HepG2 (cell line): ENCODE measurements around the gene PRPSAP1. TPM values are rescaled to one million over a fixed set of nuclear protein-coding genes. Genes with fewer than 3 reads are reported as not detected.

Source experiments
- ATF7-NPFF ChIP-seq: sonication (generic); formaldehyde crosslinking; IDR thresholded peaks from 2 replicates; pipeline ENCODE4 v1.8.1; 2023; ENCODE audit warnings: mild to moderate bottlenecking, low read depth, missing genetic modification reagents, moderate library complexity
- DNMT1 ChIP-seq: sonication (generic); formaldehyde crosslinking; IDR thresholded peaks from 2 replicates; pipeline ENCODE4 v1.5.1; 2020; ENCODE audit warnings: mild to moderate bottlenecking, missing genetic modification reagents
- GMEB2 ChIP-seq: IDR thresholded peaks from 2 replicates; pipeline ENCODE4 v1.6.1; 2016; ENCODE audit warnings: missing biosample characterization, missing genetic modification reagents, low read depth
- HMG20A ChIP-seq: IDR thresholded peaks from 2 replicates; pipeline ENCODE4 v1.6.1; 2016; ENCODE audit warnings: borderline replicate concordance
- HNRNPK ChIP-seq: fragments of 200-400 bp; formaldehyde crosslinking; IDR thresholded peaks from 2 replicates; pipeline ENCODE4 v1.6.1; 2018; ENCODE audit warnings: low read length, low read depth, moderate library complexity, mild to moderate bottlenecking; ENCODE audit not compliant: poor library complexity, severe bottlenecking
- HNRNPLL ChIP-seq: fragments of 200-400 bp; formaldehyde crosslinking; IDR thresholded peaks from 2 replicates; pipeline ENCODE4 v1.6.1; 2017; ENCODE audit warnings: mild to moderate bottlenecking, low read depth, low read length; ENCODE audit not compliant: poor library complexity, severe bottlenecking
- KMT2B ChIP-seq: IDR thresholded peaks from 2 replicates; pipeline ENCODE4 v1.6.1; 2016; ENCODE audit warnings: missing genetic modification reagents, missing compliant biosample characterization
- NFE2 ChIP-seq: sonication (generic); formaldehyde crosslinking; IDR thresholded peaks from 2 replicates; pipeline ENCODE4 v1.4.0; 2020; ENCODE audit warnings: missing genetic modification reagents
- NRL ChIP-seq: sonication (generic); formaldehyde crosslinking; IDR thresholded peaks from 2 replicates; pipeline ENCODE4 v1.5.0; 2020; ENCODE audit warnings: missing genetic modification reagents, mild to moderate bottlenecking, moderate library complexity, borderline replicate concordance
- POLR2AphosphoS2 ChIP-seq: IDR thresholded peaks from 2 replicates; pipeline ENCODE4 v1.6.1; 2011; ENCODE audit warnings: low read depth, low read length, improper control_type of control experiment
- POLR2G ChIP-seq: fragments of 200-400 bp; formaldehyde crosslinking; IDR thresholded peaks from 2 replicates; pipeline ENCODE4 v1.6.1; 2018; ENCODE audit warnings: mild to moderate bottlenecking, low read depth, low read length, moderate library complexity
- SIX1 ChIP-seq: sonication (generic); formaldehyde crosslinking; IDR thresholded peaks from 2 replicates; pipeline ENCODE4 v1.4.0; 2020; ENCODE audit warnings: missing genetic modification reagents, borderline replicate concordance
- TAF15 ChIP-seq: fragments of 200-400 bp; formaldehyde crosslinking; IDR thresholded peaks from one replicate; pipeline ENCODE4 v1.6.1; 2018; ENCODE audit warnings: mild to moderate bottlenecking, low read depth, low read length; ENCODE audit not compliant: poor library complexity, severe bottlenecking
- TCF12 ChIP-seq, 2 experiments: fragments of 450-650 bp in 1 of 2; sonication (generic) in 1 of 2; formaldehyde crosslinking in 1 of 2; IDR thresholded peaks; 2 replicates each; pipeline versions ENCODE4 v1.6.1 to v1.8.0; 2017 to 2022; ENCODE audit warnings: antibody characterized with exemption in 1 of 2, mild to moderate bottlenecking in 1 of 2, missing genetic modification reagents in 1 of 2, moderate library complexity in 1 of 2
- THAP11 ChIP-seq: IDR thresholded peaks from 2 replicates; pipeline ENCODE4 v1.6.1; 2016; ENCODE audit warnings: missing biosample characterization, missing genetic modification reagents
- TRIM24 ChIP-seq: sonication (generic); formaldehyde crosslinking; IDR thresholded peaks from 2 replicates; pipeline ENCODE4 v1.8.0; 2022; ENCODE audit warnings: mild to moderate bottlenecking, missing genetic modification reagents
- ZNF230 ChIP-seq: sonication (generic); formaldehyde crosslinking; IDR thresholded peaks from 2 replicates; pipeline ENCODE4 v1.4.0; 2020; ENCODE audit warnings: mild to moderate bottlenecking, missing genetic modification reagents
- ZNF256 ChIP-seq: sonication (generic); formaldehyde crosslinking; conservative IDR thresholded peaks from 2 replicates; pipeline ENCODE4 v1.4.0; 2020; ENCODE audit warnings: missing genetic modification reagents
- ZNF329 ChIP-seq: sonication (generic); formaldehyde crosslinking; IDR thresholded peaks from 2 replicates; pipeline ENCODE4 v1.9.0; 2021; ENCODE audit warnings: low read depth, mild to moderate bottlenecking, missing genetic modification reagents
- ZNF343 ChIP-seq: sonication (generic); formaldehyde crosslinking; IDR thresholded peaks from 2 replicates; pipeline ENCODE4 v1.4.0; 2020; ENCODE audit warnings: mild to moderate bottlenecking, missing genetic modification reagents
- ZNF430 ChIP-seq: sonication (generic); formaldehyde crosslinking; IDR thresholded peaks from 2 replicates; pipeline ENCODE4 v1.9.0; 2021; ENCODE audit warnings: mild to moderate bottlenecking, missing genetic modification reagents
- ZNF468 ChIP-seq: sonication (generic); formaldehyde crosslinking; IDR thresholded peaks from 2 replicates; pipeline ENCODE4 v1.8.0; 2022; ENCODE audit warnings: mild to moderate bottlenecking, moderate library complexity, missing genetic modification reagents
- ZNF510 ChIP-seq: sonication (generic); formaldehyde crosslinking; IDR thresholded peaks from 2 replicates; pipeline ENCODE4 v1.4.0; 2020; ENCODE audit warnings: low read depth, mild to moderate bottlenecking, missing genetic modification reagents
- ZNF558 ChIP-seq: sonication (generic); formaldehyde crosslinking; IDR thresholded peaks from 2 replicates; pipeline ENCODE4 v1.9.0; 2022; ENCODE audit warnings: mild to moderate bottlenecking, missing genetic modification reagents, borderline replicate concordance
- ZNF792 ChIP-seq: IDR thresholded peaks from 2 replicates; pipeline ENCODE4 v1.6.1; 2016
- ZNF879 ChIP-seq: sonication (generic); formaldehyde crosslinking; IDR thresholded peaks from 2 replicates; pipeline ENCODE4 v1.8.1; 2023; ENCODE audit warnings: missing genetic modification reagents
- polyA plus RNA-seq, 8 experiments: library from polyadenylated mRNA; depleted of rRNA in 3 of 8; stranded (reverse) in 7 of 8; unstranded in 1 of 8; fragments of >200 nt; fragmentation: Illumina TruSeq in 4 of 8; extraction: Trizol in 4 of 8; gene quantifications; 2 replicates each; pipeline versions ENCODE4 v1.2.1 to v1.2.3, GENCODE V29; 2011 to 2016; ENCODE audit warnings: low read depth in 4 of 8, missing spikeins in 1 of 8, mixed read lengths in 1 of 8; ENCODE audit not compliant: insufficient read depth in 1 of 8
- total RNA-seq, 5 experiments: library from RNA; depleted of rRNA; stranded (reverse); fragments of >200 nt; fragmentation: Illumina TruSeq; extraction: Trizol; gene quantifications; 2 replicates each; pipeline ENCODE4 v1.2.3, GENCODE V29; 2016; ENCODE audit warnings: low read depth in 1 of 5
- TF ChIP-seq, protein P1 (sequence below): sonication (generic); formaldehyde crosslinking; IDR thresholded peaks from 2 replicates; pipeline ENCODE4 v1.4.0; 2020; ENCODE audit warnings: missing genetic modification reagents, borderline replicate concordance

The PRPSAP1 gene
- total and polyA plus RNA-seq, 2 of the 13 experiments (the other 11 are each of a cell fraction or from before 2014, with no cell fraction given), result 91.1 to 314 TPM

DNA sequence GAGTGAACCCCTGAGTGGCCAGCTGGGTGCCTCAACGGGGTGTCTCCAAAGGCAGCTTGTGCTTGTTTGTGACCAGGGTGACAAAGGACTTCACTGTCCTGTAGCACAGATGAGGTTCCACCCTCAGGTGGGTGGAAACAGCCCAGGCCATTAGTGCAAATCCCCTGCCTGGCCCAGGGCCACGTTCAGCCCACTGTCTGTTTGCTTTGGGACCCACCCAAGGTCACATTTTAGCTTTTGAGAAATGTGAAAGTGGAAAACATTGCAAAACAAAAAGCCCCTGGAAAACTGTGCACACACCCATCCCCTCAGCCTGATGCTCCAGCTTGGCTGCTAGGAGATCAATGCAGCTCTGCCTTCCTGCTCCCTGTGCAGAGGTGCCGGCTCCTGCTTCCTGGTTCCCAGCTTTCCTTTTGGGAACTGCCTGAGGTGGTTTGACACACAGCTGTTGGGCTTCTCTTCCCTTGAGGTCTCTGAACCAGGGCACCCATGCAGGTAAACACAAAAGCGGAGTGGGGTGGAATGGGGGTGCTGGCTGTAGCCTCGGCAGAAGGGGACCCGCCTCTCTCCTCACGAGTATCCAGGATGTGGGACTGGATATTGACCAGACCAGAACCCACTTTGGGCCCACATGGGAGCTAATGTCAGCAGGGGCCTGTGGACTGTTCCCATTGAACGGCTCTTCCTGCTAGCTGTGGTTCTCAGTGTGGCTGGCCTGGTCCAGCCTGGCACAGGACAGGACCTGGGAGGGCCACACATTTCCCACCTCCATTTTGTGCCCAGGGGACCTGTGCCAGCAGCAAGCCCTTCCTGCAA, 22.8 kb upstream of the PRPSAP1 start (continued):
- TF ChIP-seq ZNF343 (CRISPR knock-in tag) (0 out of 2 replicates have a peak, but pooled peaks have one; percentile 54), POLR2AphosphoS2 (no peak), ZNF792 (CRISPR knock-in tag) (peak; percentile 85; the same call in 1 of the 2 replicates), ZNF510 (CRISPR knock-in tag) (0 out of 2 replicates have a peak, but pooled peaks have one; percentile 49), ZNF329 (no peak), ZNF558 (CRISPR knock-in tag) (no peak), TRIM24 (CRISPR knock-in tag) (no peak), HMG20A (CRISPR knock-in tag) (peak; percentile 92), HNRNPK (no peak), GMEB2 (CRISPR knock-in tag) (no peak), ATF7-NPFF (no peak), ZNF230 (peak; percentile 81; the same call in 1 of the 2 replicates), KMT2B (peak; percentile 46; the same call in 1 of the 2 replicates), NRL (CRISPR knock-in tag) (no peak), TCF12 (IDR thresholded peaks at IDR 0.05) (no peak), TCF12 (CRISPR knock-in tag; IDR thresholded peaks at IDR 0.05) (peak; percentile 93), ZNF468 (CRISPR knock-in tag) (0 out of 2 replicates have a peak, but pooled peaks have one; percentile 56), NFE2 (CRISPR knock-in tag) (no peak), ZNF879 (CRISPR knock-in tag) (no peak), POLR2G (peak; percentile 92), SIX1 (CRISPR knock-in tag) (peak; percentile 18; the same call in 1 of the 2 replicates), THAP11 (CRISPR knock-in tag) (peak; percentile 64), TAF15 (no peak), ZNF256 (no peak), DNMT1 (CRISPR knock-in tag) (no peak), ZNF430 (CRISPR knock-in tag) (peak; percentile 86), HNRNPLL (no peak)
- TF ChIP-seq, protein P1, sequence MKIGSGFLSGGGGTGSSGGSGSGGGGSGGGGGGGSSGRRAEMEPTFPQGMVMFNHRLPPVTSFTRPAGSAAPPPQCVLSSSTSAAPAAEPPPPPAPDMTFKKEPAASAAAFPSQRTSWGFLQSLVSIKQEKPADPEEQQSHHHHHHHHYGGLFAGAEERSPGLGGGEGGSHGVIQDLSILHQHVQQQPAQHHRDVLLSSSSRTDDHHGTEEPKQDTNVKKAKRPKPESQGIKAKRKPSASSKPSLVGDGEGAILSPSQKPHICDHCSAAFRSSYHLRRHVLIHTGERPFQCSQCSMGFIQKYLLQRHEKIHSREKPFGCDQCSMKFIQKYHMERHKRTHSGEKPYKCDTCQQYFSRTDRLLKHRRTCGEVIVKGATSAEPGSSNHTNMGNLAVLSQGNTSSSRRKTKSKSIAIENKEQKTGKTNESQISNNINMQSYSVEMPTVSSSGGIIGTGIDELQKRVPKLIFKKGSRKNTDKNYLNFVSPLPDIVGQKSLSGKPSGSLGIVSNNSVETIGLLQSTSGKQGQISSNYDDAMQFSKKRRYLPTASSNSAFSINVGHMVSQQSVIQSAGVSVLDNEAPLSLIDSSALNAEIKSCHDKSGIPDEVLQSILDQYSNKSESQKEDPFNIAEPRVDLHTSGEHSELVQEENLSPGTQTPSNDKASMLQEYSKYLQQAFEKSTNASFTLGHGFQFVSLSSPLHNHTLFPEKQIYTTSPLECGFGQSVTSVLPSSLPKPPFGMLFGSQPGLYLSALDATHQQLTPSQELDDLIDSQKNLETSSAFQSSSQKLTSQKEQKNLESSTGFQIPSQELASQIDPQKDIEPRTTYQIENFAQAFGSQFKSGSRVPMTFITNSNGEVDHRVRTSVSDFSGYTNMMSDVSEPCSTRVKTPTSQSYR (CRISPR knock-in tag), result peak; percentile 73; the same call in 1 of the 2 replicates
